Neutrophil (primary cell): Measurements from ENCODE around the gene OSBPL7.

Source experiments
- H3K27ac ChIP-seq: fragments of 200-600 bp; sonication (generic); 2 replicates; pipeline ENCODE4 v1.5.1; 2016; ENCODE audit warnings: mild to moderate bottlenecking, moderate library complexity
- H3K27me3 ChIP-seq: fragments of 200-600 bp; sonication (generic); 2 replicates; pipeline ENCODE4 v1.6.0; 2016; ENCODE audit warnings: mild to moderate bottlenecking
- H3K36me3 ChIP-seq: fragments of 200-600 bp; sonication (generic); 2 replicates; pipeline ENCODE4 v1.5.1; 2017
- H3K4me1 ChIP-seq, 2 experiments: fragments of 200-600 bp in 1 of 2; sonication (generic) in 1 of 2; 1 replicate in 1 of 2; 2 replicates in 1 of 2; pipeline versions ENCODE4 v1.5.1 to v1.6.1; 2013 to 2016; ENCODE audit warnings: low read depth in 1 of 2, low read length in 1 of 2, mild to moderate bottlenecking in 1 of 2, moderate library complexity in 1 of 2; ENCODE audit not compliant: control insufficient read depth in 1 of 2, insufficient read depth in 1 of 2
- H3K4me3 ChIP-seq, 2 experiments: fragments of 200-600 bp in 1 of 2; sonication (generic) in 1 of 2; 1 replicate in 1 of 2; 2 replicates in 1 of 2; pipeline ENCODE4 v1.5.1; 2013 to 2016; ENCODE audit warnings: low read depth in 1 of 2, low read length in 1 of 2, mild to moderate bottlenecking in 1 of 2, moderate library complexity in 1 of 2
- H3K9me3 ChIP-seq: fragments of 200-600 bp; sonication (generic); 2 replicates; pipeline ENCODE4 v1.5.1; 2016
- TF ChIP-seq, protein P1 (sequence below): fragments of 200-600 bp; sonication (generic); IDR thresholded peaks from 2 replicates; pipeline ENCODE4 v1.5.1; 2016; ENCODE audit warnings: antibody characterized with exemption

OSBPL7 gene

GRCh38 chr17:47810901-47811635 lies 10.5 kb downstream of the OSBPL7 start:
- peaks cover 94% of the 10 kb centered on the region for H3K36me3 ChIP-seq

GRCh38 chr17:47810200-47810821 lies 11.3 kb downstream of the OSBPL7 start:
- H3K9me3 ChIP-seq = no peaks in the 10 kb centered on the region
- no peaks in the 10 kb centered on the region for H3K4me1 ChIP-seq
- peaks cover 86% of the 10 kb centered on the region for H3K36me3 ChIP-seq
- H3K27ac ChIP-seq = no peak overlapping the region
- TF ChIP-seq, protein P1, sequence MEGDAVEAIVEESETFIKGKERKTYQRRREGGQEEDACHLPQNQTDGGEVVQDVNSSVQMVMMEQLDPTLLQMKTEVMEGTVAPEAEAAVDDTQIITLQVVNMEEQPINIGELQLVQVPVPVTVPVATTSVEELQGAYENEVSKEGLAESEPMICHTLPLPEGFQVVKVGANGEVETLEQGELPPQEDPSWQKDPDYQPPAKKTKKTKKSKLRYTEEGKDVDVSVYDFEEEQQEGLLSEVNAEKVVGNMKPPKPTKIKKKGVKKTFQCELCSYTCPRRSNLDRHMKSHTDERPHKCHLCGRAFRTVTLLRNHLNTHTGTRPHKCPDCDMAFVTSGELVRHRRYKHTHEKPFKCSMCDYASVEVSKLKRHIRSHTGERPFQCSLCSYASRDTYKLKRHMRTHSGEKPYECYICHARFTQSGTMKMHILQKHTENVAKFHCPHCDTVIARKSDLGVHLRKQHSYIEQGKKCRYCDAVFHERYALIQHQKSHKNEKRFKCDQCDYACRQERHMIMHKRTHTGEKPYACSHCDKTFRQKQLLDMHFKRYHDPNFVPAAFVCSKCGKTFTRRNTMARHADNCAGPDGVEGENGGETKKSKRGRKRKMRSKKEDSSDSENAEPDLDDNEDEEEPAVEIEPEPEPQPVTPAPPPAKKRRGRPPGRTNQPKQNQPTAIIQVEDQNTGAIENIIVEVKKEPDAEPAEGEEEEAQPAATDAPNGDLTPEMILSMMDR = no peak
- no peaks in the 10 kb centered on the region for H3K27me3 ChIP-seq
- H3K4me3 ChIP-seq = no peak overlapping the region

More at GRCh38 chr17:47810901-47811635, 10.5 kb downstream of the OSBPL7 start:
- Histone ChIP-seq H3K27me3 (no peaks in the 10 kb centered on the region), H3K9me3 (no peaks in the 10 kb centered on the region), H3K27ac (no peak overlapping the region), H3K4me3 (no peak overlapping the region), H3K4me1 (no peaks in the 10 kb centered on the region)
- TF ChIP-seq, protein P1 = no peak

GRCh38 chr17:47808830-47809480 lies 12.6 kb downstream of the OSBPL7 start:
- H3K27me3 ChIP-seq = peaks cover 6% of the 10 kb centered on the region
- H3K4me3 ChIP-seq = no peak overlapping the region
- H3K9me3 ChIP-seq = no peaks in the 10 kb centered on the region
- H3K27ac ChIP-seq = no peak overlapping the region
- H3K36me3 ChIP-seq = peaks cover 72% of the 10 kb centered on the region
- TF ChIP-seq, protein P1 = no peak
- no peaks in the 10 kb centered on the region for H3K4me1 ChIP-seq

DNA sequence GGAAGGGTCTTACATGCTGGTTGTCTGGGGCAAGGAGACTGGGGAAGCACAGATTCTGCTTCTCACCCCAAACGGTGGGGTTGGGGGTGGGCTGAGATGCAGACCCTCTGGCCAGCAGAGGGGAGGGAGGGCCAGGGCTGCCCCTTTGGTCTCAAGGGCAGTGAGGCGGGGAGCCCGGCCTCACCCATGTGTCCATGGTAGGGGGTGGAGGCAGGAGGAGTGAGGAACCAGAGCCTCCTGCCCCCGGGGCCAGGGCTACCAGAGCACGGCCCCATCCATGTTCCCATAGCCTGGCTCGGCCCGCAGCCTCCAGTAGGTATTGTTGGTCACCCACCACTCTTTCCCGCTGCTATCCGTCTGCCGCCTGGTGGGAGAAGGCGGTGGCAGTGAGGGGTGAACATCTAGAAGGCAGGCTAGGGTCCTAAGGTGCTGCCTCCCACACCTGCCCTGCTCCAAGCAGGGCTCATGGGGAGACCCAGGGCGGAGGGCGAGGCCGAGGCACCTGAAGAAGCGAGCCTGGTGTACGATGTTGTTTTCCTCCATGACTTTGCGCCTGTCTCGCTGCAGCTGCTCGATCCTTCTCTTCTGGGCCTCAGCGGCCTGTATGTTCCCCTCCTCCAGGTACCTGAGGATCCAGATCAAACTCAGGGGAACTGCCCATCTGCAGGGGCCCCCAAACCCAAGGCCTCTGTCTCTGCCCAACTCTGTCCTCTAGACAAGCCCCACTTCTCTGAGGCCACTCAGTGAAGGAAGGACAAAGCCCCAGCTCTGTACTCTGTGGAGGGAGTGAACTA lies 13.4 kb downstream of the OSBPL7 start:
- H3K27ac ChIP-seq = no peak overlapping the region
- no peaks in the 10 kb centered on the region for H3K9me3 ChIP-seq
- H3K4me1 ChIP-seq = no peaks in the 10 kb centered on the region
- peaks cover 6% of the 10 kb centered on the region for H3K27me3 ChIP-seq
- H3K4me3 ChIP-seq = no peak overlapping the region
- peaks cover 65% of the 10 kb centered on the region for H3K36me3 ChIP-seq
- TF ChIP-seq, protein P1 = no peak

DNA sequence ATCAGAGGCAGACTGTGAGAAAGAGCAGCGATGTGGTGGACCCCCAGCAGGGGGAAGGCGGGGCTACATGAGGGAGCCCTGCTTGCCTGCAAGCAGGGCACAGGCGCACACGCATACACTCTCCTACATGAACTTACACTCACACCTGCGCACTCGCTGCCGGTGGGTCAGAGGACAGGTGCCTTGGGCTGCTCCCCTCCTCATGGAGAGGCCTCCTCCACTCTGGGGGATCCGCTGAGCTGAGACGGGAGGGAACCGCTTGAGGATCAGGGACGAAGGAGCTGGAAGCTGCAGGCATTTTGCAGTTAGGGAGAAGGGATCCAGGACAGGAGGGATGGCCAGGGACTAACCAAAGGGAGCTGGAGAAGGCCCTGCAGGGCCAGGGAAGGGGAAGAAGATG lies 14.2 kb downstream of the OSBPL7 start:
- Histone ChIP-seq H3K4me3 (no peak overlapping the region), H3K27me3 (peaks cover 6% of the 10 kb centered on the region), H3K36me3 (peaks cover 57% of the 10 kb centered on the region), H3K27ac (no peak overlapping the region), H3K9me3 (no peaks in the 10 kb centered on the region), H3K4me1 (no peaks in the 10 kb centered on the region)
- TF ChIP-seq, protein P1 = no peak
